CD1c-positive myeloid dendritic cell (primary cell): ENCODE results near the gene CFDP1.

Experiments used
- DNase-seq: peaks from one replicate; pipeline ENCODE4 v3.0.0-alpha.2; 2016; ENCODE audit errors: extremely low spot score

CFDP1 gene

DNA sequence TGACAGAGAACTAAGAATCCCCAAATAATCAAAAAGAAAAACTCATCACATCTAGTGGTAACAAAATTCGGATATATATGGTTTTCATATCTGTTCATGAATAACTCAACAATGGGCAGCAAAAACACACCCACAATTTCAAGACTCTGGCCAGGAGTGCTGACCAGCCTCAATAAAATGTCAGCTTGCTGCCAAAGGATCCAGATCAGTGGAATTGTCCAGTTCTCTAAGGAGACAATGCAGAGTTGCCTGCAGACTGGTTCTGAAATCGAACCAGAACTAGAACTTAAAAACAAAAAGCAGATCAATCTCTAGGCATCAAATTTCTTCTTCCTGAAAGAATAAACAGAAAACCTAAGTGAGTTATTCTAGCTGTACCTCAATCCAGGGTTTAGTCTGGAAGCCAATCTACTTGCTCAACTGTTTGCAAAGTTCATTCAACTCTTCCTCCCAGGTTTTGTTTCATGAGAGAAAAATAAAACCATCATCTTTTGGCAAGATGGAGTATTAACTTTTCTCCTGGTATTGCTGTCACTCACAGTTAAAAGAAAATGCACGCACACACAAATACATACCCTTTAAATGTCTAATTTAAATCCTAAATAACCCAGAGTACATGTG lies 61.0 kb downstream of the CFDP1 start:
- no peak for DNase-seq

DNA sequence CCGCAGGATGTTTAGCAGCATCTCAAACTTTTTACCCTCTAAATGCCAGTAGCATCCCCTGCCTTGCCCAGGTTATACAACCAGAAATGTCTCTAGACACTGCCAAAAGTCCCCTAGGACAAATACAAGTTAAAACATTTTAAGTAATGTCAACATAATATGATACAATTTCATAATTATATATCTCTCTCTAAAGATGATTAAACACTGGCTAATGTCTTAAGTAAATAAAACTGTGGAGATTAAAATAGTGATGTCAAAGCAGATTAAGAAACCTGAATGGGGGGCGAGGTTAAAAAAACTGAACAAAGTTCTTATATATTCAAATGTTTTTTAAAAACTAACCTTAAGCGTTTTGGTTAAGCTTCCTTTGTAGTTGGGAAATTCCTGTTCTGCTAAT lies 62.1 kb downstream of the CFDP1 start:
- no peak for DNase-seq

DNA sequence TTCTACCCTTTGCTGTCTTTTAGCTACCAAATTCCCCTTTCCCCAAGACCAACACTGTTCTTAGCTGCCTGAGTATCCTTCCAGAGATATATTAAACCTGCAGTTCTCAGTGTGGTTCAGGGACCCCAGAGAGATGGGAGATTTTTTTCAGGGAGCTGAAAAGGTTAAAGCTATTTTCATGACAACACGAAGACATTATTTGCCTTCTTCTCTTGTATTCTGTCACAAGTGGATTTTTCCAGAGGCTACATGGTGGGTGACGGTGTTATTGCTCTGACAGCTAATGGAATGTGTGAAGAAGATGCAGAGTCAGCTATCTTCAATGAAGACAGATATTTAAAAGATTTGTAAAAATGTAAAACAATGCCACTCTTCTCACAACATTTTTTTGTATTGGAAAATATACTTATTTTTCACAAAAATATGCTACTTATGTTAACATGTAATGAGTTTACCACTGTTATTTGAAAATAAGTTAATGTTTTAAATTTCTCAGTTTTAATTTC lies 69.0 kb downstream of the CFDP1 start:
- no peak for DNase-seq

DNA sequence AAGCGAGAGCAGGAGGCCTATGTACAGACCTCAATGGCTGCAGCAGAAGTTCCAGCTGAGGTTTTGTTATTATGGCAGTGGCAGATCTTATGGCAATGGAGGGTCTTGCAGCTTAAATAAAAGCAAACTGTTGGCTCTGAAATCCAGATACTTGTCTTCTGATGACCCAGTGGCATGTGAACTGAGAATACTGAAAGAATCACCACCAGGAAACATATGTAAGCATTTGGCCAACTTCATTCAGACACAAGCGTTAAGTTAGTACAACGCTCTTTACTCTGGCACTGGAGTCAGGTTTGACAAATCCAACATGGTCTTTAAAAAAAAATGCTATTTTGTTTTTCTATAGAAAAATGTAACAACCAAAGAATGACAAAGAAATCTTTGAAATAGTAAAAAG lies 70.5 kb downstream of the CFDP1 start:
- no peak for DNase-seq

DNA sequence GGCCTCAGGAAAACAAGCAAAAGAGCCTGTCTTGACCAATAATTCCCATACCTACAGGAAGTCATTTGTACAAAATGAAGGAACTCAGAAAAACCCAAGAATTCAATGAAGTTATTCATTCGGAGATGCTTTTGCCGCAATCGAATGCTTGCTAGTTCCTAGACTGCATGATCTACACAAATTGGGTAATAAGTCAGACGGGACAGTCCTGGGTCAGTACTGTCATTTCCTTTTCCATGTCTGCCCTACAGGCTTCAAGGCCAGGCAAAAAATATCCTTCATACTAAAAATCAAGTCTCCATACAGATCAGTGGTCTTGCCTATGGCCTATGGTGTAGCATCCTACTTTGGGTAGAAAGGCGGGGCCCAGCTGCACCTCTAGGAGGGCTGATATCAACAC lies 71.4 kb downstream of the CFDP1 start:
- DNase-seq = no peak

DNA sequence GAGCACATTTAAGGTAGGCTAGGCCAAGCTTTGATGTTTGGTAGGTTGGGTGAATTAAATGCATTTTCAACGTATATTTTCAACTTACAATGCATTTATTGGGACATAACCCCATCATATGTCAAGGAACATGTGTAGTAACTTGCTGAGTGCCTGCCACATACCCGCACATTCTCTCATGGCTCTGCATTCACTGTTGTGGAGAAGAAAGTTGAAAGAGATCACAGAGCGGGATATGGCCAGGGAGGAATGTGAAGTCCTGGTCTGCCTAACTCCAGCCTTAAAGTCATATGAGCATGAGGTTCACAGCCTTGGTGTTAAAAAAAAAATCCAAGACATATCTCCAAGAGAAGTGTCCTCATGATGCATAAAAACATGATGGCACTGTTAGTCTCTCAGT lies 79.1 kb downstream of the CFDP1 start:
- DNase-seq = no peak

DNA sequence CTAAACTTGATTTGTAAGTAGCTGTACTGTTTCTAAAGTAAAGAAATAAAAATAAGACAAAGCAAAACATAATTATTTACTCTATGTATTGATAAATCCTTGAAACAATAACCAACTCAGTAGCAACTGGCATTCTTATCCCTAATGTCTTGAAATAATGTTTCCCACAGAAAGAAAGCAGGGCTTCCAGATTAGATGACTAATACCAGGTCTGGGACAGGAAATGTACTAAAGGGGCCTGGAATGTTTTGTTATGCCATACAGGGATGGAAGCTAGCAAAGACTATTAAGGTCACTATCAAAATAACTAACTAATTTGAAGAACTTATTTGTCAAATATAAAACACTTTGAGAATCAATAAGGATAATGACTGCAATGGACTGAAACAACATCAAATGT lies 82.1 kb downstream of the CFDP1 start:
- DNase-seq = no peak

DNA sequence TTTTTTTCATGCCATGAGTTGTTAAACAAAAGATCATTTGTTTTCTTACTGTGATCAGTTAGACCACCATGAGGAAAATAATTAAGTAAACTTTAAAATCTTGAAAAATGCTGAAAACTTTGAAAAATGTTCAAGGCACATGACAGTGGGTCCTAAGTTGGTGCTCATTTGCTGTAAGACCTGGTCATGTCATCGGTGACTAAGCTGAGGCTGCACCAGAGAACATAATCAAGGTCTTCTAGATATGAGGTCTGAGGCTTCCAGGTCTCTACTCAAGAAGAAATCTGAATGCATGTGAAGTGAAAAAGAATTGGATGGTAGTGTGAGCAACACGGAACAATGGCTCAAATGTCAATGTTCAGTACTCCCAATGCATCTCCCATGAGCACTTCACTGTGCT lies 87.6 kb downstream of the CFDP1 start:
- no peak for DNase-seq

DNA sequence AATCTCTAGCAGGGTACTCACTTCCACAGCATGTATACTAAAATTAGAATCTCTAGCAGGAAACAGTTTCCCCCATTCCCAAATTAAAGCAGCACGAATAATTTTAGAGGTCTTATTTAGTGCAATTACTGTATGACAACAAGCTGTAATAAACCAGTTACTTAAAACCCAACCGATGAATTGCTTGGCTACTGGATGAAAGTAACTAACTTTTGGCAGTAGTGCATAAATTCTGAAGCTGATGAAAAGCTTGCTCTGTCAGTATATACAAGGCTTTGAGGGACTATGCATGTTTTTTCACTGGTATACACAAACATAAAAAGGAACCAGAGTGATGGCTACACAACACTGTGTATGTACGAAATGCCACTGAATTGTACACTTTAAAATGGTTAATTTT lies 89.4 kb downstream of the CFDP1 start:
- no peak for DNase-seq

DNA sequence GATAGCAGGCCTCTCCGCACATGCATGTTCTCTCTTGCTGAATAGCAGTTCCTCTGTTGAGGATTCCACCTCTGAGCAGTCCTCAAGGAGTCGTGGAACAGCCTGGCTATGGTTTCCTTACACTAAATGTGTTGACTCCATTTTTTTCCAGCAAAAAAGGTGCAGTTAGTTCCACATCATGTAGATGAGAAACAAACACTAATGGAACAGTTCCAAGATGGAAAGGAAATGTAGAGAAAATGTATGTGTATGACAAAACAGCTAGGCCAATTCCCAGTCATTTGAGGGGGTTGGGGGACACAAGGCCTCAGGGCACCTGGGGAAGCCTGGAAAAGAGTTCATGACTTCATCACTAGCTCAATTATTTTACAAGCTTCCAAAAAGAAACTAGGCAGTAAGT lies 90.0 kb downstream of the CFDP1 start:
- no peak for DNase-seq

DNA sequence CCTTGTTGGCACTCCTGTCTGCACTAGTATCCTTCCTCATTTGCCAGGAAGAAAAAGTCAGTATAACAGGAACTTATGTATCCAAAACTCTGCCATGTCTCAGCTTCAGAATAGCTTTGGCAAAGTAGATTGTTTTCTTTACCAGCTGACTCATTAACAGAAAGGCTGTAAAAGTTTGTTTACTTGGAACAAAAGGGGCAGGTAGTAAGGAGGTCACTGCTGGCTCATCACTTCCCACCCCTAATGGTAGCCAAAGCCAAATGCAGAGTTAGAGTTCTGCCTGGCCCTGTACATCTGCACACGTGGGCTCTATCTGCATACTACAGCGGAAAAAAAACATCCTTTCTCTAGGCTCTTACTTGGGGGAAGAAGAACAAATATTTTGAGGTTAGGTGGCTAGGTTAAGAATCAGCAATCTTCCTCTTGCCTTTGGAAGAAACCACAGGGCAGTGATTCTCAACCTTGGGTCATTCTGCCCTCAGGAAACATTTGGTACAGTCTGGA lies 90.9 kb downstream of the CFDP1 start:
- DNase-seq = no peak

DNA sequence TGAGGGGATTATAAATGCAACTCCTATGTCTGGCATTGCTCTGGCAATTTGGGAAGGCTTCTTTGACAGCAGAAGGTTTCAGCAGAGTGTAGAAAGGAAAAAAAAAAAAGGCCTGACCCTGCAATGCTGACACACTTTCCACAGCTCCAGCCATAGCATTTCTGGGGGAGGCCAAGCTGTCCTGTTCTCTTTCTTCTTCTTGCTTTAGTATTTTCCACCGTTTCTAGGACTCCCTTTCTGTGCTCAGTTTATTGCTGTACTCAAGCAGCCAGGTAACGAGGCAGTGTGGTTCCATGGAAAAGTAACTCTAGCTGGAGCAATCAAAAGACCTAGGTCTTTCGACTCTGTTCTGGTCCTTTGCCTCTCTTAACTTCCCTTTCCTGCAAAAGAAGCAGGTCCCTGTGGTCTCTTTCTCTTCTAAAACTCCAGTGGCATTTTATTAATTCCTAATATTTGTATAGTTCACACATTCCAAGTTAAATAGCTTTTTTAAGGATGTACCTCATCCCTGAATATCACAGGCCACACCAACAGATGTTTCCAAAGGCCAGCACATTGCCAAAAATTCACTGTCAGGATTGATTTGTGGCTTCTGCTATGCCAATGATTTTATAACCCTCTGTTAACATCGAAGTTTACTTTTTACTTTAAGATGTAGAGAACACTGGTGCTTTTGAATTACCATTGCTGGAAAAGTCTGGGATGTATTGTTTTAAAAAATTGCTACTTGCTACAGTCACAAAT lies 91.6 kb downstream of the CFDP1 start:
- no peak for DNase-seq

DNA sequence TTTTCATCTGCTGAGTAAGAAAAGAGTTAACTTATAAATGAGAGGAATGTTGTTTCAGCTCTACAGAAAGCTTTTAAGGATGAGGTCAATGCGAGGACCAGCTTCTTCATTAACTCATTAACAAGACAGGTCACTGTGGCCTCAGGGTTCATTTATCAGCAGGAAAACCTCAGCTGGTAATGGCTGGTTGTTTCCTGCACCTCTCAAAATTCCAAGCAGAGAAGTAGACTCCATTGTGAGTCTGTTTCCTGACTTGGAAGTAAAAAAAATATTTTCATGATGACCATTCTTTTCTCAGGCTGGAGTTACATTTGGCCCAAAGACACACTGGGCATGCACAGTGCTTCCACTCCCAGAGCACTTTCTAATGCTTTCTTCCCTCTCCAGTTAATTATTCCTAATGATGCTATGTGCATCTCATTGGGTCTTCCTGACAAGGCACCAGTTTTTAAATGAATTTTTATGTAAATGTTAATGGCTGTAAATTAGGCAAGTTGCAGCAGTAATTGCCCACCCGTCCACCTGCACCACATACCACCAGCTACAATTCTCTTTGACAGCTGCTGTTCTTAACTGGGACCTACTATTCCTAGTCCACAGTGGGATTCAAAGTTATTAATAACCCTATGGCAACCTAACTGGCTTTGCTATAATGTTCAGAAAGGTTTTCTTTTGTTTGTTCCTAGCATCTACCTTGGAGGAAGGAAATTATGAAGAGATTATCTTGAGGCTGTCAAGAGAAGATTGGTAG lies 92.4 kb downstream of the CFDP1 start:
- DNase-seq = no peak

DNA sequence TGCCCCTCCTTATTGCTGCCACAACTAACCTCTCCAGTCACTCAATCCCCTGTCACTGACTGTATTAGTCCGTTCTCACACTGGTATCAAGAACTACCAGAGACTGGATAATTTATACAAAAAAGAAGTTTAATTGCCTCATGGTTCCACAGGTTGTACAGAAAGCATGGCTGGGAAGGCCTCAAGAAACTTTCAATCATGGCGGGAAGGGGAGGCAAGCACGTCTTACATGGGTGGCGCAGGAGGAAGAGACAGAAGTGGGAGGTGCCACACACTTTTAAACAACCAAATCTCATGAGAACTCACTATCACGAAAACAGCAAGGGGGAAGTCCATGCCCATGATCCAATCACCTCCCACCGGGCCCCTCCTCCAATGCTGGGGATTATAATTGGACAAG lies 95.9 kb downstream of the CFDP1 start:
- no peak for DNase-seq

DNA sequence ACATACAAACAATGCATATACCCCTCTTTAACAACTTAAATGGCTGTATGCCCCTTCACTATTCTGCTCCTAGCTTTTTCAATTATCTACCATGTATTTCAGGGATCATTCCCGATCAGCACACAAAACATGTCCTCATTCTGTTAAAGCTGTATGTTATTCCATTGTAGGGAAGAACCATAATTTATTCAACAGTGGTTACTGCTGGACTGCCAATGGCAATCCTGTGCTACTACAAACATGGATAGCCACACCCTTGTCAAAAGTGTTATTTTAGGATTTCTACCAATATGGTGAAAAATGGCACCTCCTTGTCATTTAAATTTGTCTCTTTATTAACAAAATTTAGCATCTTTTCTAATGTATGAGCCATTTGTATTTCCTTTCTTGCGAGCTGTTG lies 96.8 kb downstream of the CFDP1 start:
- no peak for DNase-seq

DNA sequence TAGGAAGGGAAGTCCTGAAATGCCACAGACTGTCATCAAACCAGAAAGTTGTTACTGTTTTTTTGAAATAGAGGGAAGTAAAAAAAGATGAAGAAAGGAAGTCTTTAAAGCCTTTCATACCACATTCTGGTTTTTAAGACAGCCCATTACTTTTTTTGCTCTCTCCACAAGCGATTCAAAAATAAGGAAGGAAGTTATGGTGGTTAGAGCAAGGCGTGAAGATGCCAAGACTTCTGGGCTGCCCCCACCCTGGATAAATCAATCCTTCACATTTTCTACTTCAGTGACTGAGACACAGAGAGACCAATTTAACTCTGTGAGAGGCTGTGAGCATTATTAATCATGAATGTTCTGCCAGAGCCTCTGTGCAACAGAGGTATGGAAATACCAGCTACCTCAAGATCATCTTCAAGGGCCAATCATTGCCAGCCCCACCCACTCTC lies 99.6 kb downstream of the CFDP1 start:
- peak; percentile 34 for DNase-seq

DNA sequence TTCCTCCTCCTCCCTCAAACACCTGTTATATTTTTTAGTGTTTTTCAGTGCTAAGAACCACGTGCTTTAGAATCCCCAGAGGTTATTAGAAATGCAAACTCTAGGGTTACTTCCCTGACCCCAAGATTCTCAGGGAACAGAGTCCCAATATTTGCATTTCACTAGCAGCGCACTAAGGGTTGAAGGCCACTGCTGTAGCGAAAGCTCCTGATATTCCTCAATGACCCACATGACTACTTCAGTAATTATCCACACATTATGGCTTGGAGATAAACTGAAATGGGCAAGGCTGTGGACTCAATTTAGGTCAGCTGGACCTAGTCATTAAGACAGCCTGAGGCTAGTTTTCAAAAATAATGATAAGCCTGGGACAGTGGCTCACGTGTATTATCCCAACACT lies 103.4 kb downstream of the CFDP1 start:
- DNase-seq = no peak

DNA sequence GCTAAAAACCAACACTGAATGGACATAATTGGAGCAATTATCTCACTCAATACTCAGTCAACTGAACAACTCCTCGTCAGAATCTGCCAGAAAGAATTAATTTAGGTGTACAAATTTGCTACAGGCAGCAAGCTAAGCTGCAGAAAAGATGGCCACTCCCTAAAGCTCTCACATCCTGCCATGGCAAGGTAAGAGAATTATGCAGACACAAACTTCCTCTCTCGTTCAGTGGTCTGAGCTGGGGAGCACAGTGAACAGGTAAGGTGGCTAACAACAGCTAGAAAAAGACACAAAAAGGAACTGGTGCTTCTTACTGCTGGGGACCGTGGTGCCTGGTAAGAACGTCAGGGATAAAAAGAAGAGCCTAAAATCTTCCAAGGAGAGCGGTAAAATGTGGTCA lies 107.0 kb downstream of the CFDP1 start:
- no peak for DNase-seq

DNA sequence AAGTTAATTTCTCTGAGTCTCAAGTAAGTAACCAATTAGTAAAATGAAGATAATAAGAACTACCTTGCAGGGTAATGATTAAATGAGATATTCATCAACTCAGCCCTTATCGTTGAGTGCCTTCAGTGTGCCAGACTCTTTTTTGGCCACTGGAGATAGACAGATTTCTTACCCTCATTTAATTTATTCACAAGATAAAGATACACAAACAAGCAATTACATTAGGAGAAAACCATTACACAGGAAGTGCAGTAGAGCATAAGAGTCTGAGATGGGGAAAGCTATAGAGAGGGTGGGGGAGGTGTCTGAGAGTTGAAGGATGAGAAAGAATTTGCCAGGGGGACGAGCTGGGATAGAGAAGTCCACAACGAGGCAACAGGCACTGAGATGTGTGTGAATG lies 109.4 kb downstream of the CFDP1 start:
- no peak for DNase-seq

DNA sequence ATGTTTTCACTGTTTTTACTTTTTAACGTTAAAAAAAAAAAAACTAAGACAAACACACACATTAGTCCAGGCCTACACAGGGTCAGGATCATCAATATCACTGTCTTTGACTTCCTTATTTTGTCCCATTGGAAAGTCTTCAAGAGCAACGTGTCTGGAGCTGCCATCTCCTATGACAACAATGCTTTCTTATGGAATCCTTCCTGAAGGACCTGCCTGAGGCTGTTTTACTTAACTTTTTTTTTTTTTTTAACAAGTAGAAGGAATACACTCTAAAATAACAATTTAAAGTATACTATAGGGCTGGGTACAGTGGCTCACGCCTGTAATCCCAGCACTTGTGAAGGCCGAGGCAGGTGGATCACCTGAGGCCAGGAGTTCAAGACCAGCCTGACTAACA lies 110.1 kb downstream of the CFDP1 start:
- DNase-seq = no peak

DNA sequence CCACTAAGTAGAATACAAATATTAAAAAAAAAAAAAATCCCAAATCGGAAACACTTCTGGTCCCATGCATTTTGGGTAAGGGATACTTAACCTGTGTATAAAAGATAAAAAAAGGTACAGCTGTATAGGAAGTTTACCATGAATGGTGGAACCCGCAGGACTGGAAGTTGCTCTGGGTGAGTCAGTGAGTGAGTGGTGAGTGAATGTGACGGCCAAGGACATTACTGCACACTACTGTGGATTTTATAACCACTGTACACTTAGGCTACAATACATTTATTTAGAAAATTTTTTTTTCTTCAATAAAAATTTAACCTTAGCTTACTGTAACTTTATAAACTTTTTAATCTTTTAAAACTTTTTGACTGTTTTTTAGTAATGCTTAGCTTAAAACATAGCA lies 110.6 kb downstream of the CFDP1 start:
- no peak for DNase-seq

DNA sequence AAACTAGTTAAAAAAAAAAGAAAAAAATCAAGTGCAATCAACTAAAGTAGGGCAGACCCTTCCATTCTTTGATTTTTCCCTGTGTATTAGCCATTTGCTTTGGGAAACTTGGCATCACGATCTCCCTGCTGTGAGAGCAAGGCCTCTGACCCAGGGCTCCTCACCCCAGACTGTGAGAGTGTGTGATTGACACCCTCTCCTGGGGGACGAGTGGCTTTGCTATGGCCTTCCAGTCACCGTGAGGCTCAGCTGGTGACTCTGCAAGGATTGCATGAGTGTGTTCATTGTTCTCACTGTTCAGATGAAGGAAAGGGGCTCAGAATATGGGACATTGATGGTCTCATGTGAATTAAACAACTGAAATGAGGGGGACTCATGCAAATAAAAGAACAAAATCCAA lies 112.9 kb downstream of the CFDP1 start:
- no peak for DNase-seq
